GM10248 (cell line): ENCODE results near the gene PTPRZ1.

ENCODE experiments used
- CTCF ChIA-PET: fragments of 300-600 bp; sonication (Branson Sonifier 250); formaldehyde crosslinking; extraction: SDS; loops from one replicate; lab custom pipeline; 2021; ENCODE audit warnings: antibody characterized with exemption; lab: Yijun Ruan, JAX
- POLR2A ChIA-PET: fragments of 350-650 bp; sonication (Branson Sonifier 250); formaldehyde crosslinking; extraction: SDS; loops from one replicate; lab custom pipeline; 2020; ENCODE audit warnings: antibody characterized with exemption; lab: Yijun Ruan, JAX
- DNase-seq: peaks from one replicate; pipeline ENCODE4 v3.0.0; 2012; ENCODE audit errors: extremely low spot score
- TF ChIP-seq, protein P1 (sequence below): IDR thresholded peaks from 2 replicates; pipeline ENCODE4 v1.5.1; 2012; ENCODE audit warnings: mild to moderate bottlenecking, low read depth; ENCODE audit errors: extremely low read depth, missing control alignments, control extremely low read depth

Gene PTPRZ1

DNA sequence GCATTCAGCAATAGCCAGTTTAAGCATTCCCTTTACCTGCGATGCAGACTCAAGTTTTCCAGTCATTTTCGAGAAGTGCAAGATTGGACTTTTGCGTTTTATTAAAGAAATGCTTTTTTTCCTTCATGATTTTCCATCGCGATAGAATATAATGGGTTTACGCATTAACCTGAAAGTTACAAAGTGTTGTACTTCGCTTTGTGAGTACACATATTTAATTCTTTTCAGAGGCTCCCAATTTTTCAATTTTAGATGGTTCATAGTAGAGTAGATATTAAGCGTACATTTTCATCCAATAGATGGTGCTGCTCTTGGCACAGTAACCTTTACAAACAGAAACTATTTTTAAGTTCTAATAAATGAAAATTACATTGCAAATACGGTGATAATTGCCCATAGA is 1.3 kb downstream of the PTPRZ1 start:
- POLR2A ChIA-PET, result no interaction called here
- TF ChIP-seq, protein P1, sequence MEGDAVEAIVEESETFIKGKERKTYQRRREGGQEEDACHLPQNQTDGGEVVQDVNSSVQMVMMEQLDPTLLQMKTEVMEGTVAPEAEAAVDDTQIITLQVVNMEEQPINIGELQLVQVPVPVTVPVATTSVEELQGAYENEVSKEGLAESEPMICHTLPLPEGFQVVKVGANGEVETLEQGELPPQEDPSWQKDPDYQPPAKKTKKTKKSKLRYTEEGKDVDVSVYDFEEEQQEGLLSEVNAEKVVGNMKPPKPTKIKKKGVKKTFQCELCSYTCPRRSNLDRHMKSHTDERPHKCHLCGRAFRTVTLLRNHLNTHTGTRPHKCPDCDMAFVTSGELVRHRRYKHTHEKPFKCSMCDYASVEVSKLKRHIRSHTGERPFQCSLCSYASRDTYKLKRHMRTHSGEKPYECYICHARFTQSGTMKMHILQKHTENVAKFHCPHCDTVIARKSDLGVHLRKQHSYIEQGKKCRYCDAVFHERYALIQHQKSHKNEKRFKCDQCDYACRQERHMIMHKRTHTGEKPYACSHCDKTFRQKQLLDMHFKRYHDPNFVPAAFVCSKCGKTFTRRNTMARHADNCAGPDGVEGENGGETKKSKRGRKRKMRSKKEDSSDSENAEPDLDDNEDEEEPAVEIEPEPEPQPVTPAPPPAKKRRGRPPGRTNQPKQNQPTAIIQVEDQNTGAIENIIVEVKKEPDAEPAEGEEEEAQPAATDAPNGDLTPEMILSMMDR, result no peak
- CTCF ChIA-PET, result no interaction called here
- DNase-seq, result no peak

DNA sequence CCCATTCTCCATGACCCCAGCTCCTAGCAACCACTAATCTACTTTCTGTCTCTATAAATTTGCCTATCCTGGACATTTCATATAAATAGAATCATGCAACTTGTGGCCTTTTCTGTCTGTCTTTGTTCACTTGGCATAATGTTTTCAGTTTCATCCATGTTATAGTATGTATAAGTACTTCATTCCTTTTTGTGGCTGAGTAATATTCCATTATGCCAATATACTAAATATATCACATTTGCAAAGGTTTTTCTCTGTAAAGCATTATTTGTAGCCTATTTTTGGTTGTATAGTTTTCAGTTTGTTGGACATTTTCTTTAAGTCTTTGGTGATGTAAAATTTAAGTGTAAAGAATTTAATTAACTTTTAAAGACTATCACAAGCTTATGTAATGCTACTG is 2.2 kb downstream of the PTPRZ1 start:
- CTCF ChIA-PET, result interaction anchor here (1.0 kb wide), 1 partner anchor 15 kb away, joined by 3 read pairs; no protein-coding TSS in a partner anchor
- POLR2A ChIA-PET, result no interaction called here
- TF ChIP-seq, protein P1, result no peak

DNA sequence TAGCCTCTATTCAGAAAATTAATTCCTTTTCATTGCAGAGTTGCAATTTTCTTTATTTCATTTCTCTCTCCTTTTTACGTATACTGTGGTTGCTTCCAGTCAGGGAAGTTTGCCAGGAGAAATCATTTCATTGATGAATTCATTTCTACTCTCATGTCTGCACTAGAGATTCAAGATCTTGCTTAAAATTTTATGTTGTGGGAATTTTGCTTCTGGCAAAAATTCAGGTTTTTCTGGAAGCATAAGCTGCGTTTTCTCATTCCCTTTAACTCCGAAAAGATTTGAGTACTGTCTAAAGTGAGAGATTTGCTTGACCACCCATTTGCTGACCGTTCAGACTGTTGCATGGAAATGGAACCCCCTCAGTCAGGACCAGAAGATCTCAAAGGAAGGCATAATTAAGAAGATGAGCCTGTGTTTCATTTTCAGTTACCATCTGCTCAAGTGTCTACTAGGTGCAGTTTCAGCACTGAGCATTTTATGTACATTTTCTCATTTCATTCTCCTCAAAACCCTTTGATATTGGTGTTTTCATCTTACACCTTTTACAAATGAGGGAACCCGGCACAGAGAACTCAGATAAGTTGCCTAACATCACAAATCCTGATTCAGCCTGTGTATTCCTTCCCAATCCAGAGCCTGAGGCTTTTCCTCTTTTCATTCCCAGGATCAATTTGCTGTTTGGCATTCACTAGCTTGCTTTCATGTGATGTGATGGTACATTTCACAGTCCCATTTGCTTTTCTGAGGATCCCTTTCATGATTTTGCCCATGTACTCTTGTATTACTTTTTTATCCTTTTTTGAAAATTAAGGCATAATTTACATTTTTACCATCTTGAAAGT is 3.9 kb downstream of the PTPRZ1 start:
- TF ChIP-seq, protein P1, result no peak
- no peak for DNase-seq
- ChIA-PET POLR2A (no interaction called here), CTCF (no interaction called here)

More for the DNA sequence above, 2.2 kb downstream of the PTPRZ1 start:
- no peak for DNase-seq

DNA sequence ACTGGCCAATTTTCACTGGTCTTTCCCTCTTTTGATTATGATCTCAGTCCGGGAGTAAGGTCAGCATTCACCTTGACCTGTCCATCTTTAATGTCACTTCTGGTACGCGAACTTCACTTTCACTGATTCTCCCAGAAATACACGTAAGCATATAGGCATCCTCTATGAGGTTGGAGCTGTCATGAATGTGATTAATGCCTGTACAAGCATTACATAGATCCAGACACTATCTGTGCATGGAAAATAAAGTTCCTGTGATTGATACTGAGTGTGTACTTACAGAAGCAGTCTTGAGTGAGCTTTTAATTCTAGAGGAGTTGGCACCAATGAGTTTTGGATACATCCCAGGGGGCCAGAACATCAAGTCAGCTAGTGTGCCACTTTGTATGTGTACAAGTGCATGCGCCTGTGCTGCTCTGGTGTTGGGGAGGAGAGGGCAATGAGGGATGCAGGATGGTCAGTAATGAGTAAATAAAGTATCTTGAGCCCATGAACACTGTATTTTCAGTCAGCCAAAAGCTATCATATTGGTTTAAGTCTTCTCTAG is 6.0 kb downstream of the PTPRZ1 start:
- TF ChIP-seq, protein P1, result no peak
- ChIA-PET CTCF (interaction anchor here (0.9 kb wide), 1 partner anchor 12 kb away, joined by 4 read pairs; no protein-coding TSS in a partner anchor), POLR2A (no interaction called here)
- no peak for DNase-seq

DNA sequence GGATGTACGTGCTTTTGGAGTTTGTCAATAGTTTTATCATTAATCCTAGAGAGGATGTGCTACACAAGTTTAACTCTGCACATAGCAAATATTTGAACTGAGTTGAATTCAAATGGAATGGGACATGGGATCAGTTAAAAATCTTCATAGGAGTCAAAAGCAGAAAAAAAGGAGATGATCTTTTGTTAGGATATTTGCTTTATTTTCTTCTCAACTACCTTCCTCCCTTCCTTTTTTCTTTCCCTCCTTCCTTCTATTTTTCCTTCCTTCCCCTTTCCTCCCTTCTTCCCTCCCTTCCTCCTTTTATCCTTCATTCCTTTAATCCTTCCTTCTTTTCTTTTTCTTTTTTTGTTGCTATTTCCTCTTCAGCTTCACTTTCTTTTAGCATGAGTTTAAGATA is 6.6 kb downstream of the PTPRZ1 start:
- TF ChIP-seq, protein P1, result no peak
- ChIA-PET POLR2A (no interaction called here), CTCF (no interaction called here)
- no peak for DNase-seq

DNA sequence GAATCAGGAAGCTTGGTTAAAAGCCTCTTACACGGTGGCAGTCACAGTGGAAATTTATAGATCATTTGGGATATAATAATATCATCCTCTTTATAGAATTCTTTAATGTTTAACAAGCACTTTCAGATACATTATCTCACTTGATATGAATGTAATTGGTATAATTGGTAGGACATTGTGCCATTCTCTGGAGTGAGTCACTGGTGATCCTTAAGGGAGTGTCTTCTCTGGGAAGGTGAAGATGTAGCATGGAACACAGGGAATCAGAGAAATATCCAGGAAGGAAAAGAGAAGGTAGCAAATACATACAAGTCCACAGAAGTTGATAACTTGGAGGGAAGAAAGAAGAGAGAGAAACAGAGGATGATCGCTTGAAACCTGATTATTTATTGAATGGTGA is 9.8 kb downstream of the PTPRZ1 start:
- POLR2A ChIA-PET, result no interaction called here
- CTCF ChIA-PET, result interaction anchor here (1.1 kb wide), 1 partner anchor 8 kb away, joined by 3 read pairs; no protein-coding TSS in a partner anchor
- TF ChIP-seq, protein P1, result no peak
- no peak for DNase-seq
